ENCODE results near the gene DZIP1L.

DZIP1L gene

DNA sequence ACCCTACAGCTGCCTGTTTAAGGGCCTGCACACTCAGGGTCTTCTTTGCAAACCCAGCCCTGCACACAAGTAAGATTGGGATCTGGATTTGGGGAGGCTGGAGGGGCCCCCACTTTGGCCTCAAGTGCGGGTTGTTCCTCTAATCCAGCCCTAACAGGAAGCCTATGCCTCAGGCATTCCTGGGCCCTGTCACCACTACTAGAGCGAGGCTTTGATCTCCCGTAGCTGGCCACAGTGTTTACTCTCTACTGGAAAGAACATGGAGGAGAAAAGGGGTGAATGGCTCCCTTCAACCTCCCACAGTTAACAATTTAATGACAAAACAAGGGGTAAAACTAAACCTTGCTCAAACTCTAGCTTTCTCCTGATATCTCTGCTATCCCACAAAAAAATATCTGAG is 48.4 kb downstream of the DZIP1L start:
- no peak for DNase-seq

GRCh38 chr3:138066383-138066782 is 49.0 kb downstream of the DZIP1L start:
- peak; percentile 14 for DNase-seq

- no peak for DNase-seq
Observed at GRCh38 chr3:138065949-138066348, 49.5 kb downstream of the DZIP1L start.

- no peak for DNase-seq
Observed at GRCh38 chr3:138063416-138063815, 52.0 kb downstream of the DZIP1L start.

GRCh38 chr3:138062626-138063025 is 52.8 kb downstream of the DZIP1L start:
- no peak for DNase-seq

GRCh38 chr3:138062037-138062436 is 53.4 kb downstream of the DZIP1L start:
- DNase-seq: no peak

DNA sequence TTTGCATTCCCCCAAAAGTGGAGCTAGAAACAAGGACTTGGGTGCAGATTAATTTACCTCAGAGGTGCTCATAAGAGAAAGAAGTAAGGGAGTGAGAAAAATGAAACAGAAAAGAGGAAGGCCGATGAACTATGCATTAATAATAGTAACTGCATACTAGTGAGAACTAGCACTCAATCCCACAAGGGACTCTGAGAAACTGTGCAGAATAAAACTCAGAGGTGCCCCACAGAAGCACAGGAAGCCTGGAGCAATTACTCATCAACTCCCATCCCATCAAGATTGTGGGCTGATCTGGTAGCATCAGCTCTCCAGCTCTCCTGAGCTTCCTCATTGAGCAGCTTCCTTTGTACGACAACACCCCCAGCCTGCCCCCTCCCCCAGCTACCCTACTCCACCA is 54.6 kb downstream of the DZIP1L start:
- DNase-seq: no peak

DNA sequence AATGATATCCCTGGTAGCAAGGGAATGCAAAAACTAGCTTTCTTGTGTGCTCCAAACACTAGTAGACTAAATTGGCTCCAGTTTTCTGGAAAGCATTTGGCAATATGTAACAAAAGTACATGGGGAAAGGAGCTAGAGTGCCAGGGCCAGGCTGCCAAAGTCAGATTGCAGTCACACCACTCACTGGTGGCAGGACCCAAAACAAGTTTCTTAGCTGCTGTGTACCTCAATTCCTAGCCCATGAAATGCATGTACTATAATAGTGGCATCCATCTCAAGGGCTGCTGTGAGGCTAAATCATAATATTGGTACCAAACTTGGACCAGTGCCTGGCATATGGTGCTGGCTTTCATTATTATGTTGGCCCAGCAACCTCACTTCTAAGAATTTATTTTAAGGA is 56.1 kb downstream of the DZIP1L start:
- DNase-seq: no peak

DNA sequence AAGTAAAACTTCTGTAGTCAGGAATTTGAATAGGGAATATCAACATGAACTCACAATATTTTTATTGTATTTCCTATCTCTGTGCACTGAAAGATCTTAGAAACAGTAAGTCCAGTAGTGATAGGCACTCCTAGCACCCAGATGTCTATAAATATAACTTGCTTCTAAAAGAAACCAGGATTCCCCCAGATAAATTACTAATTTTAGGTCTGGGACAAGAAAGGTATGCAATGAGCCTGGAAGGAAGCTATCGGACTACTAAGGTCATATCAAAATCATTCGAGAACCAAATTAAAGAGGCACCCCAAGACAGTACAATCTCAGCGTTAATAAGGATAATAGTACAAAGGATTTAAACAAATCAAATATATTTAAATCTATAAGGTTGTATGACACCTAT is 58.0 kb downstream of the DZIP1L start:
- no peak for DNase-seq

- no peak for DNase-seq
Observed at GRCh38 chr3:138054057-138054456, 61.4 kb downstream of the DZIP1L start.

DNA sequence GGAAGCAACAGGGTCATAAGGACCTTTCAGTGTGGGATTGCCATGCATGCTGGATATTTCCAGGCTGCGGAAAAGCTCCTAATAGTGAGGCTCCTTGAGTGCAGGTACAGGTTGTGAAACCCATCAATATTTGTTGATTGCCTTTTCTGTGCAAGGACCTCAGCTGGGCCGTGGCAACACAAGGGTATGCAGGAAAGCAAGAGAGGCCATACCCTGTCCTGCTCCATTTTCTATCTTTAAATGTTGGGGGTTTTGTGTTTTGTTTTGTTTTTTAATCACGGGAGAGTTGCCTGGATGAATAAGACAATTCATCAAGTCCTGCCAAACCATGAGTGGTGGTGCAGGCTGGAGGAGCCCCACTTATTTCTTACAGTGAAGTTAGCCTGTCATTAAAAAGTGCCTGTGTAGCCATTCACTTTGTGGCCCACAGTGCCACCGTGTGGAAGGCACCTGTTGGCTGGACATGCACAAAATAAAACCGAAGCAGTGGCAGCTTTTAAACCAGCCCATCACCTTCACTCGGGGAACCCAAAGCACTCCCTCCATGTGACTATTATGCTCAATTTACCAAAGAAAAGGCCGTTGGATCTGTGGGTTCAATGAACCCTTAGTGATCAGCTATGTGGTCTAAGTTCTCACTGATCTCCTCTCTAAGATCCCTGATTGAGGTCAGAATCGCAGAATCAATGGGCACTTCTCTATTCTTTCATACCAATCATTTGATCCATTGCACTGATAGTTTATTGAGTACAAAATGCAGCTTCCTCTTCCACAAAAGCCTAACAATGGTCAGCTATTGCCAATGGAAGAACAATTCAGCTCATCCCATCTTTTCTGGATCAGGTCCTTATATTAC is 63.2 kb downstream of the DZIP1L start:
- DNase-seq: no peak

- DNase-seq: no peak
Observed at GRCh38 chr3:138049157-138049919, 66.1 kb downstream of the DZIP1L start.

- no peak for DNase-seq
Observed at GRCh38 chr3:138047596-138048158, 67.7 kb downstream of the DZIP1L start.

DNA sequence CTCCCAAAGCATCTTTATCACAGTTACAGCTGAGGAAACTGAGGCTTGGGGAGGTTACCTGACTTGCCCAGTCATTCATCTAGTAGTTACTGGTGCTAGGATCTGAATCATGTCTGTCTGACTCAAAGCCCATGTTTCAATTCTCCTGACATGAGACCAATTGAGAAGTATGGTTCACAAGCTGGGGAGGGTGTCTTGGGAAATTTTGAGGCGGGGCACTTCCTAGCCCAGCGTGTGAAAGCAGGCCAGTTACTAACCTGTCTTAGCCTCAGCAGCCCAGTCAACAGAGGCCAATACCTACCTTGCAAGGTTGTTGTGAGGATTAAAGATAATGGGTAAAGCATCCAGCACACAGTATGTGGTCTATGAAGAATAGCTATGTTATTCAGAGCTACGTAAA is 68.5 kb downstream of the DZIP1L start:
- no peak for DNase-seq

DNA sequence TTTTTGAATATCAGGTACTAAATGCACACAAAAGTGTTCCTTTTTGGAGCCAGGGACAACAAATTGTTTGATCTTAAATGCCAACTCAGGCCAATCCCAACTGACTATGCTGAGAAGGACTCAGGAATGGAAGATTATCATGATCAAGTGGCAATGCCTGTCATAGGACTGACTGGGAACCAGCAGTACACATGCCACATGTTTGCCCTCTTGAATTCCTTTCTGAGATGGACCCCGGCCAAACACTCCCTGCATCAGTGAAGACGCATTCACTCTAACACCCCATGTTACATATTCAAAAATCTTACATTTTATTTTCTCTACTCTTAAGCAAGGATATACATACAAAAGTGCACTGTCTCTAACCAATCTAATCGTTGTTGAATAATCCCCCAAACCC is 69.3 kb downstream of the DZIP1L start:
- no peak for DNase-seq

- DNase-seq: no peak
Observed at GRCh38 chr3:138043266-138044029, 72.0 kb downstream of the DZIP1L start.

GRCh38 chr3:138042043-138042442 is 73.4 kb downstream of the DZIP1L start:
- no peak for DNase-seq

DNA sequence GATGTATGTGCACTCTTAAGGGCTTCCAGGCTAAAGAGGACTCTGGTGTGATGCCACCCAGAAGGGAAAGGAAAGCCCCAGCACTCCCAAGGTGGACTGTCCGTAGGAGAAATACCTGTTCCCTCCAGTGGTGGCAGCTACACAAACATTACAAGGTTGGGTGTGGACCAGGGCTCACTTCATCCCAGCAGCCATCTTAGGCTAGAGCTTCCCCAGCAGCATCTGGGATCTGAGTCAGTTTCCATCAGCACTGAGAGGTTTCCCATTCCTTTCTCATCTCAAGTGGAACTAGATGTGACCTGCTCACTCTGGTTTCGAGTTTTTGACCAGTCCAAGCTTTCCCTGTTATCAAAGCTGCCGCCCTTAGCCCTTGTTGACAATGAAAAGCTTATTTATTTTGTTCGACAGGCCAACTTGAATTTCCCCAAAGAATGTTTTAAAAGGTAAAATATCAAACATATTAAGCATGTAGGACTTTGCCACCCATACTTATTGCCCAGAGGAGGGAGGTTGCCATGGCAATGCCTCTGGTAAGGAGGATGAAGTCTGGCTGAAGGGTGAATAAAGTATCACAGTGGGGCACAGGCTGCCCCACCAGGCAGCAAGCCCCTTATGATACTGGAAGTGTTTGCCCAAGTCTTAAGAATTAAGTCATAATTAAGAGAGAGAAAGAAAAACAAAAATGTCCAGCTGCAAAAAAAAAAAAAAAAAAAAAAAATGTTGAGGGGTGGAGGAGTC is 76.5 kb downstream of the DZIP1L start:
- no peak for DNase-seq

- DNase-seq: no peak
Observed at GRCh38 chr3:138036572-138036971, 78.8 kb downstream of the DZIP1L start.

GRCh38 chr3:138034918-138035317 is 80.5 kb downstream of the DZIP1L start:
- no peak for DNase-seq

DNA sequence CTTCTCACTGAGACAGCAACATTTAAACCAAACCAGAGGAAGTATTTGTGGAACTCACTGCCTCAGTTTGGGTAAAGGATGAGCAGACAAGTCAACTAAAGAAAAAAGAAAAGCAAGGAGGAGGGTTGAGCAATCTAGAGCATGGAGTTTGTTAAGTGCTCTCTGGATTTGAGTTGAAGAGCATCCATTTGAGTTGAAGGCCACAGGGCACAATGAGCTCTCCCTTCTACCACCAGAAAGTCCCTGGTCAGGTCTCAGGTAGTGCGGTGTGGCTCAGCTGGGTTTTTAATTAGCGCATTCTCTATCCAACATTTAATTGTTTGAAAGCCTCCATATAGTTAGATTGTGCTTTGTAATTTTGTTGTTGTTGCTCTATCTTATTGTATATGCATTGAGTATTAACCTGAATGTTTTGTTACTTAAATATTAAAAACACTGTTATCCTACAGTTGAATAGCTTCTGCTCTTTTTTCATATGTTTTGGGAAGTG is 82.2 kb downstream of the DZIP1L start:
- no peak for DNase-seq

GRCh38 chr3:138032567-138032966 is 82.8 kb downstream of the DZIP1L start:
- no peak for DNase-seq

Data from stimulated activated CD4-positive, alpha-beta T cell treated with anti-CD3 and anti-CD28 coated beads, Interleukin-4, amount 100 ng/mL, for 24 hours (primary cell).